SK-N-SH (cell line): ENCODE results near the gene BTLA. TPM values are rescaled to one million over a fixed set of nuclear protein-coding genes. Genes with fewer than 3 reads are reported as not detected.
"Not testable (repeated sequence)": the region's sequence is repeated elsewhere in the genome, so short reads cannot be mapped to it uniquely, and the experiment has no call there.

ENCODE experiments used
- CTCF ChIA-PET: fragments of 300-600, 350-600 bp; formaldehyde crosslinking; extraction: SDS; loops from one replicate; lab custom pipeline; 2021; lab: Yijun Ruan, JAX
- POLR2A ChIA-PET: fragments of 350-600 bp; sonication (Branson Sonifier 250); formaldehyde crosslinking; extraction: SDS; loops from one replicate; lab custom pipeline; 2020; ENCODE audit warnings: antibody characterized with exemption, inconsistent platforms; lab: Yijun Ruan, JAX
- DNase-seq: peaks from one replicate; pipeline ENCODE4 v3.0.0; 2012
- H2AFZ ChIP-seq: fragments of 200-600 bp; sonication (generic); 2 replicates; pipeline ENCODE4 v1.8.1; 2016; ENCODE audit warnings: antibody characterized with exemption, mild to moderate bottlenecking, low read depth
- H3F3A ChIP-seq: fragments of 200-600 bp; sonication (generic); replicated peaks from 2 replicates; pipeline ENCODE3; 2016; ENCODE audit warnings: antibody characterized with exemption, mild to moderate bottlenecking; ENCODE audit not compliant: insufficient read depth
- H3K27ac ChIP-seq, 2 experiments: fragments of 200-500 bp in 1 of 2; fragments of 200-600 bp in 1 of 2; sonication (Bioruptor generic) in 1 of 2; sonication (generic), shearing (Covaris generic) in 1 of 2; 2 replicates each; pipeline versions ENCODE4 v1.5.1 to v1.6.1; 2014 to 2016; ENCODE audit warnings: low read depth in 2 of 2, inconsistent platforms in 1 of 2, low read length in 1 of 2, mild to moderate bottlenecking in 1 of 2, mixed read lengths in 1 of 2
- H3K27me3 ChIP-seq: fragments of 200-600 bp; sonication (generic), shearing (Covaris generic); 2 replicates; pipeline ENCODE4 v1.6.1; 2016; ENCODE audit warnings: mixed run types; ENCODE audit not compliant: insufficient read depth
- H3K36me3 ChIP-seq, 2 experiments: fragments of 200-500 bp in 1 of 2; fragments of 200-600 bp in 1 of 2; sonication (Bioruptor generic) in 1 of 2; sonication (generic) in 1 of 2; replicated peaks in 1 of 2; 2 replicates each; pipeline versions ENCODE3 to v1.5.1; 2014 to 2016; ENCODE audit warnings: low read length in 1 of 2, mild to moderate bottlenecking in 1 of 2; ENCODE audit not compliant: insufficient read depth in 2 of 2, control insufficient read depth in 1 of 2
- H3K4me1 ChIP-seq, 2 experiments: fragments of 200-500 bp in 1 of 2; fragments of 200-600 bp in 1 of 2; sonication (Bioruptor generic) in 1 of 2; sonication (generic), shearing (Covaris generic) in 1 of 2; 2 replicates each; pipeline versions ENCODE4 v1.5.1 to v1.6.1; 2014 to 2016; ENCODE audit warnings: low read depth in 1 of 2, low read length in 1 of 2, mixed run types in 1 of 2; ENCODE audit not compliant: insufficient read depth in 2 of 2, control insufficient read depth in 1 of 2
- H3K4me2 ChIP-seq: fragments of 200-600 bp; sonication (generic), shearing (Covaris generic); 2 replicates; pipeline ENCODE4 v1.6.1; 2017; ENCODE audit warnings: mixed run types
- H3K4me3 ChIP-seq, 2 experiments: fragments of 200-500 bp in 1 of 2; fragments of 200-600 bp in 1 of 2; sonication (Bioruptor generic) in 1 of 2; sonication (generic), shearing (Covaris generic) in 1 of 2; 2 replicates each; pipeline versions ENCODE4 v1.5.1 to v1.8.1; 2014 to 2016; ENCODE audit warnings: low read depth in 2 of 2, inconsistent platforms in 1 of 2, low read length in 1 of 2, mild to moderate bottlenecking in 1 of 2, mixed read lengths in 1 of 2, moderate library complexity in 1 of 2
- H3K79me2 ChIP-seq: fragments of 200-600 bp; sonication (generic); 2 replicates; pipeline ENCODE4 v1.8.1; 2017; ENCODE audit warnings: mild to moderate bottlenecking; ENCODE audit not compliant: insufficient read depth
- H3K9ac ChIP-seq: fragments of 200-600 bp; sonication (generic); 2 replicates; pipeline ENCODE4 v1.6.1; 2017; ENCODE audit warnings: mixed run types
- H3K9me2 ChIP-seq: fragments of 200-600 bp; sonication (generic); 2 replicates; pipeline ENCODE4 v1.6.1; 2017; ENCODE audit warnings: mixed run types
- H3K9me3 ChIP-seq: fragments of 200-600 bp; sonication (generic); 2 replicates; pipeline ENCODE4 v1.6.1; 2017; ENCODE audit warnings: mixed run types, mild to moderate bottlenecking, moderate library complexity
- H4K20me1 ChIP-seq: fragments of 200-600 bp; sonication (generic); 2 replicates; pipeline ENCODE4 v1.6.1; 2017; ENCODE audit warnings: mild to moderate bottlenecking, mixed run types; ENCODE audit not compliant: insufficient read depth
- ELF1 ChIP-seq: IDR thresholded peaks from 2 replicates; pipeline ENCODE4 v1.4.0; 2012
- GABPA ChIP-seq: IDR thresholded peaks from 2 replicates; pipeline ENCODE4 v1.4.0; 2012; ENCODE audit warnings: low read depth, mild to moderate bottlenecking
- JUND ChIP-seq: IDR thresholded peaks from 2 replicates; pipeline ENCODE4 v1.4.0; 2012
- NRF1 ChIP-seq: IDR thresholded peaks from 2 replicates; pipeline ENCODE4 v1.6.1; 2012; ENCODE audit warnings: low read depth, mild to moderate bottlenecking, low read length
- PBX3 ChIP-seq: IDR thresholded peaks from 2 replicates; pipeline ENCODE4; 2012
- RAD21 ChIP-seq: IDR thresholded peaks from 2 replicates; pipeline ENCODE4 v1.6.1; 2012; ENCODE audit warnings: mild to moderate bottlenecking, low read length
- REST ChIP-seq: IDR thresholded peaks from 2 replicates; pipeline ENCODE4 v1.6.1; 2012; ENCODE audit warnings: mild to moderate bottlenecking, low read depth, low read length, moderate library complexity
- SMC3 ChIP-seq: IDR thresholded peaks from 2 replicates; pipeline ENCODE4 v1.6.1; 2012; ENCODE audit warnings: low read depth, low read length, improper control_type of control experiment
- TCF12 ChIP-seq: IDR thresholded peaks from 2 replicates; pipeline ENCODE4 v1.4.0; 2012
- WGBS: methylation state at CpG from one replicate; pipeline ENCODE4 v1.1.6; 2017; ENCODE audit warnings: low lambda C conversion rate; 5-methylcytosine and 5-hydroxymethylcytosine counted together
- polyA plus RNA-seq, 3 experiments: library from polyadenylated mRNA; depleted of rRNA; stranded (reverse); fragments of >200 nt; gene quantifications; 2 replicates each; pipeline ENCODE4 v1.2.3, GENCODE V29; 2012
- TF ChIP-seq, protein P1 (sequence below): IDR thresholded peaks from 2 replicates; pipeline ENCODE4 v1.4.0; 2012; ENCODE audit warnings: low read depth, borderline replicate concordance
- TF ChIP-seq, protein P2 (sequence below): fragments of 150-350 bp; IDR thresholded peaks from 2 replicates; pipeline ENCODE4 v1.6.1; 2016; ENCODE audit warnings: mild to moderate bottlenecking, low read depth, low read length
- TF ChIP-seq, protein P3 (sequence below): IDR thresholded peaks from 2 replicates; pipeline ENCODE4 v1.4.0; 2012; ENCODE audit warnings: low read depth

Gene BTLA
- polyA plus RNA-seq, 1 of the 3 experiments (the other 2 are of a cell fraction), result not detected

GRCh38 chr3:112518970-112519369 lies 19.7 kb upstream of the BTLA start:
- H3K27ac ChIP-seq, H3K9me2 ChIP-seq, POLR2A ChIA-PET, H2AFZ ChIP-seq, H3F3A ChIP-seq, H3K4me3 ChIP-seq, H3K9ac ChIP-seq, H3K36me3 ChIP-seq, DNase-seq, H3K9me3 ChIP-seq, H3K4me2 ChIP-seq, H3K4me1 ChIP-seq, H4K20me1 ChIP-seq, H3K27me3 ChIP-seq, H3K79me2 ChIP-seq: not testable (repeated sequence)
- 56% methylated on average over 3 of the region's 3 CpGs for WGBS
- CTCF ChIA-PET, result interaction anchor here (0.8 to 7.3 kb wide), 11 partner anchors 11 to 407 kb away, joined by 3 to 89 read pairs (median 3); partner anchors contain the start of genes CD200 and SLC9C1

DNA sequence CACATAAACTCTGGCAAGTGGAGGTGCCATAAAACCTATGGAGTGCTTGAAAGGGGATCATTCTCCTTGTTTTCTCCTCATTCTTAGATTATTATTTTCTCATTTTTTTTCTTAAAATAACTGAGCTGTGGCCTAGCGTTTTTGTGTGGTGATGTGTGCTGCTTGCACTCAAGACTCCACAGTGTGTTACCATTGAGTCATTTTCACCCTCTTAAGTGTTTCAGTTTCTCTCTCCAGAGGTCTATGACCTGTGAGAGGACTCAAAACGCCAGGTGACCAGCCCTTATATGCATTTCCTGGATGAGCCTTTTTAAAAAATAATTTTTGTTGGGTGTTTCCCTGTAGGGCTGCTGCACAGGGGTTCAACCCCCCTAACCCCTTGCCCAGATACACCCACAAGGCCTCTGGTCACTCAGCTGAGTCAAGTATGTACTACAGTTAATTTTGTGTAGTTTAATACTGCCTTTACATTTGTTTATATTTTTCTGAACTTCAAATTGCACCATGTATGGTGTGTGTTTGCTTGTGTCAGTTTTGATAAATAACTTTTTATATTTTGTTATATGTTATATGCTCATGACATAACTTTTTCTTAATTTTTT lies 15.4 kb upstream of the BTLA start:
- Histone ChIP-seq H3K4me2 (no peak overlapping the region), H3K36me3 (no peaks in the 10 kb centered on the region), H3K27me3 (no peaks in the 10 kb centered on the region), H3K4me1 (no peaks in the 10 kb centered on the region), H3K9me2 (no peaks in the 10 kb centered on the region), H3F3A (no peaks in the 10 kb centered on the region), H3K79me2 (no peaks in the 10 kb centered on the region), H2AFZ (no peak overlapping the region), H4K20me1 (no peaks in the 10 kb centered on the region), H3K9me3 (peaks cover 6% of the 10 kb centered on the region), H3K4me3 (no peak overlapping the region), H3K27ac (no peak overlapping the region), H3K9ac (no peak overlapping the region)
- ChIA-PET POLR2A (no interaction called here), CTCF (interaction anchor here (1.0 to 1.1 kb wide), 3 partner anchors 181 to 403 kb away, joined by 3 to 5 read pairs (median 5); partner anchors contain the start of genes CD200 and SLC9C1)
- whole genome bisulfite sequencing, result 26% methylated on average over 2 of the region's 2 CpGs
- TF ChIP-seq, protein P1, sequence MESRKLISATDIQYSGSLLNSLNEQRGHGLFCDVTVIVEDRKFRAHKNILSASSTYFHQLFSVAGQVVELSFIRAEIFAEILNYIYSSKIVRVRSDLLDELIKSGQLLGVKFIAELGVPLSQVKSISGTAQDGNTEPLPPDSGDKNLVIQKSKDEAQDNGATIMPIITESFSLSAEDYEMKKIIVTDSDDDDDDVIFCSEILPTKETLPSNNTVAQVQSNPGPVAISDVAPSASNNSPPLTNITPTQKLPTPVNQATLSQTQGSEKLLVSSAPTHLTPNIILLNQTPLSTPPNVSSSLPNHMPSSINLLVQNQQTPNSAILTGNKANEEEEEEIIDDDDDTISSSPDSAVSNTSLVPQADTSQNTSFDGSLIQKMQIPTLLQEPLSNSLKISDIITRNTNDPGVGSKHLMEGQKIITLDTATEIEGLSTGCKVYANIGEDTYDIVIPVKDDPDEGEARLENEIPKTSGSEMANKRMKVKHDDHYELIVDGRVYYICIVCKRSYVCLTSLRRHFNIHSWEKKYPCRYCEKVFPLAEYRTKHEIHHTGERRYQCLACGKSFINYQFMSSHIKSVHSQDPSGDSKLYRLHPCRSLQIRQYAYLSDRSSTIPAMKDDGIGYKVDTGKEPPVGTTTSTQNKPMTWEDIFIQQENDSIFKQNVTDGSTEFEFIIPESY, result no peak
- TF ChIP-seq SMC3 (no peak), ELF1 (no peak), PBX3 (no peak), REST (no peak), JUND (no peak), GABPA (no peak), TCF12 (no peak), NRF1 (no peak), RAD21 (no peak)
- TF ChIP-seq, protein P2, sequence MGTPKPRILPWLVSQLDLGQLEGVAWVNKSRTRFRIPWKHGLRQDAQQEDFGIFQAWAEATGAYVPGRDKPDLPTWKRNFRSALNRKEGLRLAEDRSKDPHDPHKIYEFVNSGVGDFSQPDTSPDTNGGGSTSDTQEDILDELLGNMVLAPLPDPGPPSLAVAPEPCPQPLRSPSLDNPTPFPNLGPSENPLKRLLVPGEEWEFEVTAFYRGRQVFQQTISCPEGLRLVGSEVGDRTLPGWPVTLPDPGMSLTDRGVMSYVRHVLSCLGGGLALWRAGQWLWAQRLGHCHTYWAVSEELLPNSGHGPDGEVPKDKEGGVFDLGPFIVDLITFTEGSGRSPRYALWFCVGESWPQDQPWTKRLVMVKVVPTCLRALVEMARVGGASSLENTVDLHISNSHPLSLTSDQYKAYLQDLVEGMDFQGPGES, result no peak
- TF ChIP-seq, protein P3, sequence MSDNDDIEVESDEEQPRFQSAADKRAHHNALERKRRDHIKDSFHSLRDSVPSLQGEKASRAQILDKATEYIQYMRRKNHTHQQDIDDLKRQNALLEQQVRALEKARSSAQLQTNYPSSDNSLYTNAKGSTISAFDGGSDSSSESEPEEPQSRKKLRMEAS, result no peak
- no peak for DNase-seq
